ENCODE data around the gene SND1.

Gene SND1

GRCh38 chr7:127741764-127742375 is 89.9 kb downstream of the SND1 start:
- no peak for FAIRE-seq
- DNase-seq (ENCODE audit: insufficient read length): no peak
- TF ChIP-seq POLR2A (IDR thresholded peaks at IDR 0.05; ENCODE audit: low read depth, low read length) (no peak), POLR2AphosphoS5 (IDR thresholded peaks at IDR 0.05; ENCODE audit: low read depth, low read length) (no peak), TAF1 (IDR thresholded peaks at IDR 0.05; ENCODE audit: borderline replicate concordance, low read depth, low read length) (no peak)

- no peak for FAIRE-seq
- TF ChIP-seq POLR2A (IDR thresholded peaks at IDR 0.05; ENCODE audit: low read depth, low read length): no peak
- no peak for TF ChIP-seq POLR2AphosphoS5 (IDR thresholded peaks at IDR 0.05; ENCODE audit: low read depth, low read length)
- TF ChIP-seq TAF1 (IDR thresholded peaks at IDR 0.05; ENCODE audit: borderline replicate concordance, low read depth, low read length): no peak
Measured at GRCh38 chr7:127745445-127745844, 93.5 kb downstream of the SND1 start.

GRCh38 chr7:127751062-127751461 is 99.1 kb downstream of the SND1 start:
- TF ChIP-seq POLR2A (IDR thresholded peaks at IDR 0.05; ENCODE audit: low read depth, low read length) (no peak), TAF1 (IDR thresholded peaks at IDR 0.05; ENCODE audit: borderline replicate concordance, low read depth, low read length) (no peak), POLR2AphosphoS5 (IDR thresholded peaks at IDR 0.05; ENCODE audit: low read depth, low read length) (no peak)
- FAIRE-seq (no peak), DNase-seq (ENCODE audit: insufficient read length) (no peak)

More at GRCh38 chr7:127745445-127745844, 93.5 kb downstream of the SND1 start:
- DNase-seq (ENCODE audit: insufficient read length): no peak

GRCh38 chr7:127751490-127752448 is 99.8 kb downstream of the SND1 start:
- no peak for DNase-seq (ENCODE audit: insufficient read length)
- FAIRE-seq: peak; percentile 14

GRCh38 chr7:127752829-127753228 is 100.8 kb downstream of the SND1 start:
- no peak for DNase-seq (ENCODE audit: insufficient read length)
- TF ChIP-seq POLR2A (IDR thresholded peaks at IDR 0.05; ENCODE audit: low read depth, low read length) (no peak), POLR2AphosphoS5 (IDR thresholded peaks at IDR 0.05; ENCODE audit: low read depth, low read length) (no peak), TAF1 (IDR thresholded peaks at IDR 0.05; ENCODE audit: borderline replicate concordance, low read depth, low read length) (no peak)
- no peak for FAIRE-seq

More at GRCh38 chr7:127751490-127752448, 99.8 kb downstream of the SND1 start:
- no peak for TF ChIP-seq TAF1 (IDR thresholded peaks at IDR 0.05; ENCODE audit: borderline replicate concordance, low read depth, low read length)
- no peak for TF ChIP-seq POLR2AphosphoS5 (IDR thresholded peaks at IDR 0.05; ENCODE audit: low read depth, low read length)
- no peak for TF ChIP-seq POLR2A (IDR thresholded peaks at IDR 0.05; ENCODE audit: low read depth, low read length)

- FAIRE-seq (peak; percentile 27), DNase-seq (ENCODE audit: insufficient read length) (no peak)
- TF ChIP-seq POLR2A (IDR thresholded peaks at IDR 0.05; ENCODE audit: low read depth, low read length) (no peak), TAF1 (IDR thresholded peaks at IDR 0.05; ENCODE audit: borderline replicate concordance, low read depth, low read length) (no peak), POLR2AphosphoS5 (IDR thresholded peaks at IDR 0.05; ENCODE audit: low read depth, low read length) (no peak)
Measured at GRCh38 chr7:127754457-127754856, 102.5 kb downstream of the SND1 start.

GRCh38 chr7:127755521-127755920 is 103.5 kb downstream of the SND1 start:
- DNase-seq (ENCODE audit: insufficient read length): no peak
- no peak for FAIRE-seq
- TF ChIP-seq POLR2A (IDR thresholded peaks at IDR 0.05; ENCODE audit: low read depth, low read length) (no peak), POLR2AphosphoS5 (IDR thresholded peaks at IDR 0.05; ENCODE audit: low read depth, low read length) (no peak), TAF1 (IDR thresholded peaks at IDR 0.05; ENCODE audit: borderline replicate concordance, low read depth, low read length) (no peak)

GRCh38 chr7:127755965-127756364 is 104.0 kb downstream of the SND1 start:
- DNase-seq (ENCODE audit: insufficient read length) (no peak), FAIRE-seq (no peak)

GRCh38 chr7:127758105-127758504 is 106.1 kb downstream of the SND1 start:
- no peak for FAIRE-seq
- TF ChIP-seq POLR2A (IDR thresholded peaks at IDR 0.05; ENCODE audit: low read depth, low read length): no peak
- no peak for TF ChIP-seq TAF1 (IDR thresholded peaks at IDR 0.05; ENCODE audit: borderline replicate concordance, low read depth, low read length)
- TF ChIP-seq POLR2AphosphoS5 (IDR thresholded peaks at IDR 0.05; ENCODE audit: low read depth, low read length): no peak
- DNase-seq (ENCODE audit: insufficient read length): no peak

More at GRCh38 chr7:127755965-127756364, 104.0 kb downstream of the SND1 start:
- TF ChIP-seq POLR2AphosphoS5 (IDR thresholded peaks at IDR 0.05; ENCODE audit: low read depth, low read length) (no peak), TAF1 (IDR thresholded peaks at IDR 0.05; ENCODE audit: borderline replicate concordance, low read depth, low read length) (no peak), POLR2A (IDR thresholded peaks at IDR 0.05; ENCODE audit: low read depth, low read length) (no peak)

- FAIRE-seq (no peak), DNase-seq (ENCODE audit: insufficient read length) (no peak)
- TF ChIP-seq POLR2A (IDR thresholded peaks at IDR 0.05; ENCODE audit: low read depth, low read length) (no peak), TAF1 (IDR thresholded peaks at IDR 0.05; ENCODE audit: borderline replicate concordance, low read depth, low read length) (no peak), POLR2AphosphoS5 (IDR thresholded peaks at IDR 0.05; ENCODE audit: low read depth, low read length) (no peak)
Measured at GRCh38 chr7:127758845-127759244, 106.9 kb downstream of the SND1 start.

- TF ChIP-seq TAF1 (IDR thresholded peaks at IDR 0.05; ENCODE audit: borderline replicate concordance, low read depth, low read length) (no peak), POLR2AphosphoS5 (IDR thresholded peaks at IDR 0.05; ENCODE audit: low read depth, low read length) (no peak), POLR2A (IDR thresholded peaks at IDR 0.05; ENCODE audit: low read depth, low read length) (no peak)
- no peak for DNase-seq (ENCODE audit: insufficient read length)
- no peak for FAIRE-seq
Measured at GRCh38 chr7:127759945-127760421, 108.0 kb downstream of the SND1 start.

Data from GM12892 (cell line).